ENCODE measurements around the gene RHBDL3. TPM values are rescaled to one million over a fixed set of nuclear protein-coding genes. Genes with fewer than 3 reads are reported as not detected.

The RHBDL3 gene
- total and polyA plus RNA-seq, 10 of the 15 experiments (the other 5 are each of a cell fraction or from before 2014, with no cell fraction given), result 0.04 to 0.24 (median 0.04) TPM; not detected in 5

DNA sequence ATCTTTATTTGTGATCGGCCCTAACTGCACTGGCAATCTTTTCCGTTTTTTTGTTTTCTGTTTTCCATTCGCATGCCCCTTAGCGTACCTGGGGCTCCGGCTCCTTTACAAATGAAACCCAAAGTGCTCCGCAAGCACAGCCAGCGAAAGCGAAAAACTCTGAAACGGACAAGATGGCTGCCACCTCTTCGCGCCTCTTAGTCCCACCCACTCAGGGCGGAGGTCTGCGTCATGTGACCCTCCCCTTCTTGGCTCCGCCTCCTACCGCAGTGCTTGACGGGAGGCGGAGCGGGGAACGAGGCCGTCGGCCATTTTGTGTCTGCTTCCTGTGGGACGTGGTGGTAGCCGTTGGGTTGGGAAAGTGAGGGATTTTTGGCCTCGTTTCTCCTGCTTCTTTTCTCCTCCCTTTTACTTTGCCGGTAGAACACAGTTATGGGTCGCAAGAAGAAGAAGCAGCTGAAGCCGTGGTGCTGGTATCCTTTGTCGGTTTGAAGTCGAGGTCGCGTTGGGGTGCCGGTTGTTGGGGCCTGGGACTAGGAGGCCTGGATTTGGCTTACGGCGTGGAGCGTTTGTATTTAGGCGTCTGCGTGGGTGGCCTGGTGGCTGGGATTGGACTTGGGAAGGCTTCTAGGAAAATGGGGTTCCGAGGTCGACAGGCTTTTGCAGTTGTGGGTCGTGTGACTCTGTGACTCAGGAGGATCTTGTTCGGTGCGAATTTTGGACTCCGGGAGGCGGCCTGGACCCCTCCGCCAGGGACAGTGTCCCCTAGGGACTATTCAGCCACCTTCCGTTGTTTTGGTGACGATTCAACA is 84.4 kb downstream of the RHBDL3 start, which contains the start of gene ZNF207:
Gene ZNF207 (plus strand): TSS at position 304 of the 812 bp plus-strand sequence. CDS start 129 bp downstream, at position 433.
- intact Hi-C loops (cut with micrococcal nuclease; ENCODE audit: unreplicated experiment), result loop anchor here (1.0 kb wide), 1 partner anchor 24 kb away; no protein-coding TSS in a partner anchor
- Histone ChIP-seq H3K4me3 (peak within 1 kb of the TSS; percentile 92), H4K20me1 (ENCODE audit: control insufficient read depth, insufficient read depth) (peaks cover 5% of the 10 kb centered on the region), H3K9ac (ENCODE audit: control insufficient read depth, insufficient read depth, low read length) (peak within 1 kb of the TSS; percentile 100), H3K4me1 (ENCODE audit: control insufficient read depth, insufficient read depth, low read length) (peaks cover 2% of the 10 kb centered on the region; the same call in 1 of the 2 replicates), H3K79me2 (ENCODE audit: control insufficient read depth, insufficient read depth, low read length) (peaks cover 56% of the 10 kb centered on the region), H3K9me3 (replicated peaks; ENCODE audit: control insufficient read depth, insufficient read depth, low read length) (no peaks in the 10 kb centered on the region), H3K27me3 (replicated peaks in 1 of 2; ENCODE audit: control insufficient read depth in 2 of 2, insufficient read depth in 2 of 2, low read length in 1 of 2) (no peaks in the 10 kb centered on the region), H2AFZ (ENCODE audit: control insufficient read depth, low read depth, low read length) (peak within 1 kb of the TSS; percentile 81), H3K4me2 (ENCODE audit: control insufficient read depth, insufficient read depth) (peak within 1 kb of the TSS; percentile 73), H3K36me3 (ENCODE audit: control insufficient read depth in 2 of 2, insufficient read depth in 2 of 2, low read length in 1 of 2) (peaks cover 5 to 16% of the 10 kb centered on the region in 2 experiments; a peak in 3 of 4 replicates), H3K27ac (ENCODE audit: control insufficient read depth, insufficient read depth) (peak within 1 kb of the TSS; percentile 100)
- ChIA-PET CTCF (interaction anchor here (0.8 to 1.8 kb wide), 3 partner anchors 21 to 111 kb away, joined by 3 to 7 read pairs (median 4); partner anchors contain the start of gene PSMD11), SMC1A (ENCODE audit: uncharacterized antibody, unreplicated experiment) (interaction anchor here (0.7 to 1.7 kb wide), 5 partner anchors 9 to 30 kb away, joined by 3 read pairs; no protein-coding TSS in a partner anchor), RAD21 (ENCODE audit: unreplicated experiment) (interaction anchor here (1.2 to 1.6 kb wide), 2 partner anchors 22 to 31 kb away, joined by 5 to 6 read pairs; no protein-coding TSS in a partner anchor), POLR2A (interaction anchor here (0.6 to 1.8 kb wide), 9 partner anchors 9 to 526 kb away, joined by 3 to 8 read pairs (median 4); no protein-coding TSS in a partner anchor)
- 1% methylated on average over 47 of the region's 47 CpGs for WGBS (ENCODE audit: insufficient coverage, insufficient replicate concordance, low lambda C conversion rate, missing lambda C conversion rate)
- DNase-seq (ENCODE audit: low read depth, low spot score), result peak; percentile 88
- TSS peak; percentile 90 for BruUV-seq (replicated peaks)
- peak; percentile 96 for ATAC-seq
- FAIRE-seq, result peak; percentile 99
- in situ Hi-C loops (cut with MboI), result no loop called here
- TF ChIP-seq RBBP5 (conservative IDR thresholded peaks at IDR 0.05) (no peak), NFYB (IDR thresholded peaks at IDR 0.05; ENCODE audit: insufficient read depth, low read depth, low read length) (0 out of 2 replicates have a peak, but pooled peaks have one; percentile 43), ZNF24 (IDR thresholded peaks at IDR 0.05) (no peak), ZNF207 (IDR thresholded peaks at IDR 0.05; ENCODE audit: borderline replicate concordance) (peak; percentile 21; the same call in 1 of the 2 replicates), STAT3 (IDR thresholded peaks at IDR 0.05; ENCODE audit: low read depth, low read length) (no peak), PAX8 (IDR thresholded peaks at IDR 0.05) (peak; percentile 93), EED (IDR thresholded peaks at IDR 0.05; ENCODE audit: low read depth) (peak; percentile 56; the same call in 1 of the 2 replicates), SIN3A (IDR thresholded peaks at IDR 0.05; ENCODE audit: low read depth, low read length) (peak; percentile 63; the same call in 1 of the 2 replicates), CBX3 (IDR thresholded peaks at IDR 0.05; ENCODE audit: borderline replicate concordance, low read depth) (no peak), TCF3 (IDR thresholded peaks at IDR 0.05; ENCODE audit: borderline replicate concordance, insufficient read depth, low read depth, low read length) (no peak), WRNIP1 (IDR thresholded peaks at IDR 0.05; ENCODE audit: borderline replicate concordance, low read depth, low read length) (no peak), RUNX3 (IDR thresholded peaks at IDR 0.05; ENCODE audit: low read length) (peak; percentile 72; the same call in 1 of the 2 replicates)
- TF ChIP-seq, protein P1, sequence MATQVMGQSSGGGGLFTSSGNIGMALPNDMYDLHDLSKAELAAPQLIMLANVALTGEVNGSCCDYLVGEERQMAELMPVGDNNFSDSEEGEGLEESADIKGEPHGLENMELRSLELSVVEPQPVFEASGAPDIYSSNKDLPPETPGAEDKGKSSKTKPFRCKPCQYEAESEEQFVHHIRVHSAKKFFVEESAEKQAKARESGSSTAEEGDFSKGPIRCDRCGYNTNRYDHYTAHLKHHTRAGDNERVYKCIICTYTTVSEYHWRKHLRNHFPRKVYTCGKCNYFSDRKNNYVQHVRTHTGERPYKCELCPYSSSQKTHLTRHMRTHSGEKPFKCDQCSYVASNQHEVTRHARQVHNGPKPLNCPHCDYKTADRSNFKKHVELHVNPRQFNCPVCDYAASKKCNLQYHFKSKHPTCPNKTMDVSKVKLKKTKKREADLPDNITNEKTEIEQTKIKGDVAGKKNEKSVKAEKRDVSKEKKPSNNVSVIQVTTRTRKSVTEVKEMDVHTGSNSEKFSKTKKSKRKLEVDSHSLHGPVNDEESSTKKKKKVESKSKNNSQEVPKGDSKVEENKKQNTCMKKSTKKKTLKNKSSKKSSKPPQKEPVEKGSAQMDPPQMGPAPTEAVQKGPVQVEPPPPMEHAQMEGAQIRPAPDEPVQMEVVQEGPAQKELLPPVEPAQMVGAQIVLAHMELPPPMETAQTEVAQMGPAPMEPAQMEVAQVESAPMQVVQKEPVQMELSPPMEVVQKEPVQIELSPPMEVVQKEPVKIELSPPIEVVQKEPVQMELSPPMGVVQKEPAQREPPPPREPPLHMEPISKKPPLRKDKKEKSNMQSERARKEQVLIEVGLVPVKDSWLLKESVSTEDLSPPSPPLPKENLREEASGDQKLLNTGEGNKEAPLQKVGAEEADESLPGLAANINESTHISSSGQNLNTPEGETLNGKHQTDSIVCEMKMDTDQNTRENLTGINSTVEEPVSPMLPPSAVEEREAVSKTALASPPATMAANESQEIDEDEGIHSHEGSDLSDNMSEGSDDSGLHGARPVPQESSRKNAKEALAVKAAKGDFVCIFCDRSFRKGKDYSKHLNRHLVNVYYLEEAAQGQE (IDR thresholded peaks at IDR 0.05; ENCODE audit: low read depth, low read length), result no peak
- TF ChIP-seq, protein P2, sequence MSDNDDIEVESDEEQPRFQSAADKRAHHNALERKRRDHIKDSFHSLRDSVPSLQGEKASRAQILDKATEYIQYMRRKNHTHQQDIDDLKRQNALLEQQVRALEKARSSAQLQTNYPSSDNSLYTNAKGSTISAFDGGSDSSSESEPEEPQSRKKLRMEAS (IDR thresholded peaks at IDR 0.05; ENCODE audit: low read depth, low read length), result peak; percentile 85; the same call in 1 of the 2 replicates
- TF ChIP-seq, protein P3, sequence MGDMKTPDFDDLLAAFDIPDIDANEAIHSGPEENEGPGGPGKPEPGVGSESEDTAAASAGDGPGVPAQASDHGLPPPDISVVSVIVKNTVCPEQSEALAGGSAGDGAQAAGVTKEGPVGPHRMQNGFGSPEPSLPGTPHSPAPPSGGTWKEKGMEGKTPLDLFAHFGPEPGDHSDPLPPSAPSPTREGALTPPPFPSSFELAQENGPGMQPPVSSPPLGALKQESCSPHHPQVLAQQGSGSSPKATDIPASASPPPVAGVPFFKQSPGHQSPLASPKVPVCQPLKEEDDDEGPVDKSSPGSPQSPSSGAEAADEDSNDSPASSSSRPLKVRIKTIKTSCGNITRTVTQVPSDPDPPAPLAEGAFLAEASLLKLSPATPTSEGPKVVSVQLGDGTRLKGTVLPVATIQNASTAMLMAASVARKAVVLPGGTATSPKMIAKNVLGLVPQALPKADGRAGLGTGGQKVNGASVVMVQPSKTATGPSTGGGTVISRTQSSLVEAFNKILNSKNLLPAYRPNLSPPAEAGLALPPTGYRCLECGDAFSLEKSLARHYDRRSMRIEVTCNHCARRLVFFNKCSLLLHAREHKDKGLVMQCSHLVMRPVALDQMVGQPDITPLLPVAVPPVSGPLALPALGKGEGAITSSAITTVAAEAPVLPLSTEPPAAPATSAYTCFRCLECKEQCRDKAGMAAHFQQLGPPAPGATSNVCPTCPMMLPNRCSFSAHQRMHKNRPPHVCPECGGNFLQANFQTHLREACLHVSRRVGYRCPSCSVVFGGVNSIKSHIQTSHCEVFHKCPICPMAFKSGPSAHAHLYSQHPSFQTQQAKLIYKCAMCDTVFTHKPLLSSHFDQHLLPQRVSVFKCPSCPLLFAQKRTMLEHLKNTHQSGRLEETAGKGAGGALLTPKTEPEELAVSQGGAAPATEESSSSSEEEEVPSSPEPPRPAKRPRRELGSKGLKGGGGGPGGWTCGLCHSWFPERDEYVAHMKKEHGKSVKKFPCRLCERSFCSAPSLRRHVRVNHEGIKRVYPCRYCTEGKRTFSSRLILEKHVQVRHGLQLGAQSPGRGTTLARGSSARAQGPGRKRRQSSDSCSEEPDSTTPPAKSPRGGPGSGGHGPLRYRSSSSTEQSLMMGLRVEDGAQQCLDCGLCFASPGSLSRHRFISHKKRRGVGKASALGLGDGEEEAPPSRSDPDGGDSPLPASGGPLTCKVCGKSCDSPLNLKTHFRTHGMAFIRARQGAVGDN (IDR thresholded peaks at IDR 0.05), result peak; percentile 47; the same call in 1 of the 2 replicates
